ENCODE results near the gene NKX2-3. TPM values are rescaled to one million over a fixed set of nuclear protein-coding genes. Genes with fewer than 3 reads are reported as not detected.

Gene NKX2-3
- total RNA-seq, 1 experiment from 2014 or later, result not detected

GRCh38 chr10:99573790-99574189 lies 41.0 kb downstream of the NKX2-3 start (continued):
- TF ChIP-seq REST (IDR thresholded peaks at IDR 0.05; ENCODE audit: low read depth) (no peak), FOSL1 (IDR thresholded peaks at IDR 0.05; ENCODE audit: low read depth) (no peak), POLR2AphosphoS5 (IDR thresholded peaks at IDR 0.05; ENCODE audit: low read depth, low read length) (no peak), YY1 (IDR thresholded peaks at IDR 0.05; ENCODE audit: extremely low read depth, insufficient replicate concordance, low read depth, low read length) (no peak), ZNF274 (IDR thresholded peaks at IDR 0.05; ENCODE audit: low read depth, low read length) (no peak)

GRCh38 chr10:99579971-99580370 lies 47.2 kb downstream of the NKX2-3 start:
- POLR2A ChIA-PET, result no interaction called here
- RAD21 ChIA-PET (ENCODE audit: low non-redundant PET in 1 of 2, low total read pairs in 2 of 2, uncharacterized antibody in 2 of 2, unreplicated experiment in 2 of 2), result no interaction called here

More at GRCh38 chr10:99579971-99580370, 47.2 kb downstream of the NKX2-3 start:
- no peak overlapping the region for H3K27ac ChIP-seq (ENCODE audit: low read depth, low read length)
- H2AFZ ChIP-seq (ENCODE audit: low read depth, low read length, poor library complexity, severe bottlenecking), result no peak overlapping the region
- no peaks in the 10 kb centered on the region for H3K4me1 ChIP-seq (ENCODE audit: control insufficient read depth in 1 of 2, insufficient read depth in 2 of 2, low read length in 2 of 2)
- CTCF ChIA-PET, result no interaction called here
- no peak overlapping the region for H3K9ac ChIP-seq (ENCODE audit: low read length)
- no peak for TF ChIP-seq EGR1 (IDR thresholded peaks at IDR 0.05; ENCODE audit: low read depth)
- TF ChIP-seq, protein P1, sequence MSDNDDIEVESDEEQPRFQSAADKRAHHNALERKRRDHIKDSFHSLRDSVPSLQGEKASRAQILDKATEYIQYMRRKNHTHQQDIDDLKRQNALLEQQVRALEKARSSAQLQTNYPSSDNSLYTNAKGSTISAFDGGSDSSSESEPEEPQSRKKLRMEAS (IDR thresholded peaks at IDR 0.05), result no peak
- TF ChIP-seq JUND (IDR thresholded peaks at IDR 0.05), result no peak
- H4K20me1 ChIP-seq (ENCODE audit: insufficient read depth), result no peaks in the 10 kb centered on the region
- no peak overlapping the region for H3K4me3 ChIP-seq (replicated peaks in 1 of 2; ENCODE audit: low read depth in 1 of 2, low read length in 2 of 2)
- ATAC-seq (no peak), DNase-seq (ENCODE audit: low read depth, low spot score) (no peak)
- intact Hi-C loops (cut with micrococcal nuclease), result no loop called here
- no peaks in the 10 kb centered on the region for H3K79me2 ChIP-seq (ENCODE audit: insufficient read depth, low read length)
- no peaks in the 10 kb centered on the region for H3K36me3 ChIP-seq (ENCODE audit: control insufficient read depth in 1 of 2, insufficient read depth in 2 of 2, low read length in 2 of 2)
- H3K9me3 ChIP-seq (ENCODE audit: control insufficient read depth in 1 of 2, insufficient read depth in 1 of 2, low read depth in 1 of 2, low read length in 2 of 2), result no peaks in the 10 kb centered on the region
- H3K4me2 ChIP-seq (ENCODE audit: low read length), result no peak overlapping the region
- no peaks in the 10 kb centered on the region for H3K27me3 ChIP-seq (ENCODE audit: insufficient read depth, low read length)
- BruUV-seq (replicated peaks), result no TSS peak
- H3K9me2 ChIP-seq (ENCODE audit: insufficient read depth), result no peaks in the 10 kb centered on the region
